OCI-M2 (cell line): Measurements from ENCODE around the gene HMGXB3.
"Not testable (repeated sequence)": the region's sequence is repeated elsewhere in the genome, so short reads cannot be mapped to it uniquely, and the experiment has no call there.

Experiments
- DNase-seq: peaks from one replicate; lab custom pipeline; 2025; ENCODE audit not compliant: unreplicated experiment; lab: John Stamatoyannopoulos, UW

Gene HMGXB3

DNA sequence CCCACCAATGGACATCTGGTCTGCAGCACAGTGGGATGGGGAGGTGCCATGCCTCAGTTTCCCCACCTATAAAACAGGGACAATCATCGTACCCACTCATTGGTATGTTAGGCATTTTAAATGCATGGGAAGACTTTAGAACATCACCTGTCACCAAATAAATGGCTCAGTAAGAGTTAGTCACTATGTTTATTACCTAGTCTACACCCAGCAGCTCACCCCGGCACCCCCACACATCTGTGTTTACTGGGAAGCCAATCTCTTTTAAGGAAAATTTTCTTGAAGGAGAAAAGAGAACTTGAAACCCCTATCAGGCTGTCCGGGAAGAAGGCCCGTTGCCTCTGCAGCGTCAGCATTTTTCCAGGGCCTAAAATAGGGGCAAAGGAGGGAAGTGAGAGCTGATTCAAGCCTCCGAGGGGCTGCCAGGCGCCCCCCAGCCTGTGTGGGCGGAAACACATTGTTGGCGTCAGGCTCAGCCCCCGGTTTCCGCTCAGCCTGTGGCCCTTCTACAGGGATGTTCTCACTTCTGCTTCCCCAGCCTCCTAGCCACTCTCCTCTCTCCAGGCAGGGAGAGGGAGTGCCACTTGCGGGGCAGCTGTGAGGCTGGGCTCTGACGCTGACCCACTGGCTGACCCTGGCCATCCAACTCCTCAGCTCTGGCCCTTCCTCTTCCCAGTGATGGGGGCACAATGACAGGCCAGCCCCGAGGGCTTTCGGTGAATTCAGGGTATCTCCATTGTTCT lies 81.2 kb downstream of the HMGXB3 start:
- no peak for DNase-seq

DNA sequence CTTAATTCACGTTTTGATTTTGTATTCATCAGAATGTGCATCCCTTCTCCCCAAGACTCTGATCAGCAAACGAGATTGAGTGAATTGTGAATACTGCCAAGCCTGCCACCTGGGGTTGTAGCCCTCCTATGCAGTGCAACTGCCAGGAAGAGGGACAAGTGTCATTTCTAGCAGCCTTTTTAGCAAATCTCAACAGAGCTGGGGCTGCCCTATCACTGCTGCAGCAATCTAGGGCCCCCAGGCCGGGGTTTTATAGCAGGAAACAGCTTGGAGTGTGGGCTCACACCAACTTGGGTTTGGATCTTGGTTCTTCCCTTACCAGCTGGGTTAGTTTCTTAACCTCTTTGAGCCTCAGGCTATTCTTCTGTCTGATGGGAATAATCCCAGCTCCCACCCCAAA lies 81.8 kb downstream of the HMGXB3 start:
- no peak for DNase-seq

DNA sequence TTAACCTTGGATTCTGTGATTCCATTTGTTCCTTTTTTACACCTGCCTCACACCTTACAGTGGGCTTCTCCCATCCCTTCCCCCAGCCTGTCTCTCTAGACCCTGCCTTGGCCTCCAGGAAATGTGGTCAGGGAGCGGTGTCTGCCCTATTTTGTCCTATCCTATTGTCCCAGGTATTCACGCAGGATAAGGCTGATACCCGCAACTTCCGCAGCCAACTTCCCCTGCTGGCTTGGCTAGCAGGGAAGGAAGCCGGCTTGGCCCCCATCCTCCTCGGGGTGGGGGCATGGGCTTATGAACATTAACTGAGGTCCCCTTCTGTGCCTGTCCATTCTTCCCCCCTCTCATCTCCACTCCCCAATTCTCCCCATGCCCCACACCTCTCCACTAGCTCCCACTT lies 82.3 kb downstream of the HMGXB3 start:
- no peak for DNase-seq

DNA sequence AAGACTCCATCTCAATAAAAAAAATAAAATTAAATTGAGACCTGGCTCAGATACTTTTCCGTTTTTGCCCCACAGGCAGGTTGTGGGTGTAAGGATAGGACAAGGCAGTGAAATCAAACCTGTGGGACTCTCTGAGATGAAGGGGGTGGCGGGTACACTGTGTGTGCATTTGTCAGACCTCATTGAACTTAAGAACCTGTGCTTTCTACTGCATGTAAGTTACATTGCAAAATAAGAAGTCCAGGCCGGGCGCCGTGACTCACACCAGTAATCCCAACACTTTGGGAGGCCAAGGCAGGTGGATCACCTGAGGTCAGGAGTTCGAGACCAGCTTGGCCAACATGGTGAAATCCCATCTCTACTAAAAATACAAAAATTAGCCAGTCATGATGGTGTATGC lies 84.2 kb downstream of the HMGXB3 start:
- not testable (repeated sequence) for DNase-seq

DNA sequence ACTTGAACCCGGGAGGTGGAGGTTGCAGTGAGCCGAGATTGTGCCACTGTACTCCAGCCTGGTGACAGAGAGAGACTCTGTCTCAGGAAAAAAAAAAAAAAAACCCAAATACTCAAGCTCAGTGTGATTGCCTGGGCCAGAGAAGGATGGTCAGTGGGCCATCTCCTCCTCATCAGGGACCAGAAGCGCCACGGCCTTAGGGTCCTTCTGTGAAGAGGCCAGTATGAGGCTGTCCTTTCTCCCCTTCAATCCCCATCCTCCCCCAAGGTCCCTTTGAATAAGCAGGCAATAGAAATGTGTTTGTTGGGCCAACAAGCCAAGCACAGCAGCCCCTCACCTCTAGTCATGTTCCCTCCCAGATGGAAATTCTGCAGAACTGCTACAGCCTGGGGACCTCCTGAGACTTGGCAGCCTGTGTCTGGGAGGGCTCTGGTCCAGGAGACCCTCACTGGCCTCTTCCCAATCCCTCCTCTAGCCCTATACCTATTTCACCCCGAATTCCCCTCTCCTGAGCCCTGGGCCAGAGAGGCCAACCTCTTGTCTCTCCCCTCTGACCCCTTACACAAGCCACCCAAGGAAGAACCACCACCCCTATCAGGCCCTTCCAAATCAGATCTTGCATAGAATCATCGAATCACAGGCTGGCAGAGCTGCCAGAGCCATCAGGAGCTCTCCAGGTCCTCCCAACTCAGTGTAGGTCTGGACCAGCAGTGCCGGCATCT lies 84.8 kb downstream of the HMGXB3 start:
- no peak for DNase-seq

DNA sequence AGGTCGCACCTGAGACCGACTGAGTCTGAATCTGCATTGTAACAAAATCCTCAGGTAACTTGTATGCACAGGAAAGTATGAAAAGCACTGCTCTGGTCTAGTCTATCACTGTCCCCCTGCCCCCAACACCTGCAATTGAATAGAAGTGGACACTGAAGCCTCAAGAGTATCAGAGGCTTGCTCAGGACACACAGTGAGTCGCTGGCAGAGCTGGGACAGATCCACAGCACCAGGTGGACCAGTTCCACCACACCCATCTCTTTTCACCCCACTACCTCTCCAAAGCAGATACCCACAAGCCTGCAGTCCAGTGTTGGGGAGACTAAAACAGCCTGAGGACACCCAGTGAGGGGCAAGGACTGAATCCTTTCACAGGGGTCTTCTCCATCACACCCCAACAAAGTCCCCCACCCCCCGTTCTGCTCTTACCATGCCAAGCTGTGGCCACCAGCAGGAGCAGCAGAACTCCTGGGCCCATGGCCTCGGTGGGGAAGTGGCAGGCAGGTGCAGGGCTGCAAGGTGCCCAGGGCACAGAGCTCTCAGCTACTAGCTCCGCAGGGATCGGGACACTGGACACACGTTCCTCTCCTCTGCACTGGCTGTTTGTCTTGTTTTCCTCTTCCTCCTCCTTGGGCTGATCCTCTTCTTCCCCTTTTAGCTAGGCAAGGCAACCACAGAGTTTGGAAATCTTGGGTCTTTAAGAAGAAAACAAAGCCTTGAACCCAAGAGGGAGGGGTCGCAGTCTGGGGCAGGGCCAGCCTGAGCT lies 85.6 kb downstream of the HMGXB3 start, which contains the start of gene CSF1R:
Gene CSF1R (minus strand): TSS at position 605 of the 766 bp plus-strand sequence. CDS start 127 bp downstream, at position 478.
- no peak for DNase-seq

DNA sequence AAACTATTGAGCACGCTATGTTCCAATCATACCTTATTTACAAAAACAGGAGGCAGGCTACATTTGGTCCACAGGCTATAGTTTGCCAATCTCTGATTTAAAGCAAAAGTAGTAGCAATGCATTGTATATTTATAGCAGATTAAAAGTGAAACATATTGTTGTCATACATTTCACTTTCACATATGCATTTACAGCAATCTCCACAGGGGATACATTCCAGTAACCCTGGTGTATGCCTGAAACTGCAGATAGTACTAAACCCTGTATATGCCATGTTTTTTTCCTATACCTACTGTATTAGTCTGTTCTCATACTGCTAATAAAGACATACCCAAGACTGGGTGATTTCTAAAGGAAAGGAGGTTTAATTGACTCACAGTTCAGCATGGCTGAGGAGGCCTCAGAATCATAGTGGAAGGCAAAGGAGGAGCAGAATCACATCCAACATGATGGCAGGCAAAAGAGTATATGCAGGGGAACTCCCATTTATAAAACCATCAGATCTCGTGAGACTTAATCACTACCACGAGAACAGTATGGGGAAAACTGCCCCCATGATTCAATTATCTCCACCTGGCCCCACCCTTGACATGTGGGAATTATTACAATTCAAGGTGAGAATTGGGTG lies 91.7 kb downstream of the HMGXB3 start:
- DNase-seq: no peak

DNA sequence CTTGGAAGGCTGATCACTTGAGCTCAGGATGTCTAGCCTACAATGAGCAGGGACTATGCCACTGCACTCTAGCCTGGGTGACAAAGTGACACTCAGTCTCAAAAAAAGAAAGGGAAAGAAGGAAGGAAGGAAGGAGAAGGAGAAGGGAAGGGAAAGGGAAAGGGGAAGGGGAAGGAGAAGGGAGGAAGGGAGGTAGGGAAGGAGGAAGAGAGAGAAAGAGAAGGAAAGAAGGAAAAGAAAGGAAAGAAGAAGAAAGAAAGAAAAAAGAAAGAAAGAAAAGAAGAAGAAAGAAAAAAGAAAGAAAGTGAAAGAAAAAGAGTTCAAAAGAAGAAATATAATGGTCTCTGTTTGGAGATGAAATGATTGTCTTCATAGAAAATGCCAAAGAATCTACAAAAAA lies 96.6 kb downstream of the HMGXB3 start:
- no peak for DNase-seq

DNA sequence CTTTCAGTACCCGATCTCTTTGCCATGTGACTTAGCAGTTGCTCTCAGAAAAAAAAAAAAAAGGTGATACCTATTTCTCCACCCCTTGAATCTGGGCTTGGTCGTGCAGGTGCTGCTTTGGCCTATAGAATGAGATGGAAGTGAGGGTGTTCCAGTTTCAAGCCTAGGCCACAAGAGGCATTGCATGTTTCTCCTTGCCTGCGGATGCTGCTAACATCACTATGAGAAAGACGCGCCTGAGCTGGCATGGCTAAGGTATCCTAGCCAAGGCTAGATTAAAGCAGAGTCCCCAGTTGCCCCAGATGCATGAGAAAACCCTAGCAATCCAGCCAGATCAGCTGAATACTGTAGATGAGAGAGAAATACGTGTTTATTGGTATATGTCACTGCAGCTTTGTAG lies 100.5 kb downstream of the HMGXB3 start:
- DNase-seq: no peak
